HG03342 (cell line): ENCODE data around the gene TRMT11.
A peak's percentile ranks its signal among the peaks of the same experiment; 100 is the strongest.
"Not testable (repeated sequence)": the region's sequence is repeated elsewhere in the genome, so short reads cannot be mapped to it uniquely, and the experiment has no call there.

Experiments
- ATAC-seq: cut with Tn5 transposase; IDR thresholded peaks from one replicate; pipeline ENCODE4 v1.9.1; 2021; ENCODE audit warnings: mild to moderate bottlenecking, moderate library complexity; ENCODE audit not compliant: unreplicated experiment

Gene TRMT11

GRCh38 chr6:126041516-126041915 lies 55.2 kb downstream of the TRMT11 start:
- ATAC-seq = no peak

DNA sequence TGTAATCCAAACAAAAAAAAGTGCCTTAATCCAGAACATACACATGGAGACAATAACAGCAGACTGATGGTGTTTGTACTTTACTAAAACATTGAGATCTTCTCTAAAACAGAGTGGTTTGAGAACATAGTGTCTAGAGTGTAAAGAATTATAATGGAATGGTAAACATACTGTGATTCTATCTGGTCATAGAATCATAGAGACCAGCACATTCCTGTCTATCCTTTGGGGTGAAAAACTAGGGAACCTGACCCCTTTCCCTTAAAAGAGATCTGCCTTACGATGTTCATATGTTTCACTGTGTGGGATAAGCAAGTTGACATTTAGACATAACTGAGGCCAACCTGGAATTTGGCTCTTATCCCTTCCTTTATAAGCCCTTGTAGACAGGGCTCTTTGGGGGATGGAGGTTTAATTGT lies 55.7 kb downstream of the TRMT11 start:
- no peak for ATAC-seq

DNA sequence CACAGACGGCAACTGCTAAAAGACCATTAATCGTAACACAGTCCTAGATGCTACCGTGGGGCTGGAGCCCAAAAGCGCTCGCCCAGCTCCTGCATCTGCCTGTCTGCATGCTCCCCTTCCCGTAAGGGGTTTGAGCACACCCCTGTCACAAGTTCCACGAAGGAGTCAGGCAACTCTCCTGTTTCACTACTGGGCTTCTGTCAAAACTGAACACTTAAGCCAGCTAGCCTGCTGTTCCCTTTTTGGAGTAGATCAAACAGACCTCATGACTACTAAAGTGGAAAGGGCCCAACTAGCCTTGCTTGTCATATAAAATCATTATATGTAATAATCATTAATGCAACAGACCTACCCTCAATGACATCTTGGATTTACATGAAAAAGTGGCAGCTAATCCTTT lies 61.3 kb downstream of the TRMT11 start:
- no peak for ATAC-seq

DNA sequence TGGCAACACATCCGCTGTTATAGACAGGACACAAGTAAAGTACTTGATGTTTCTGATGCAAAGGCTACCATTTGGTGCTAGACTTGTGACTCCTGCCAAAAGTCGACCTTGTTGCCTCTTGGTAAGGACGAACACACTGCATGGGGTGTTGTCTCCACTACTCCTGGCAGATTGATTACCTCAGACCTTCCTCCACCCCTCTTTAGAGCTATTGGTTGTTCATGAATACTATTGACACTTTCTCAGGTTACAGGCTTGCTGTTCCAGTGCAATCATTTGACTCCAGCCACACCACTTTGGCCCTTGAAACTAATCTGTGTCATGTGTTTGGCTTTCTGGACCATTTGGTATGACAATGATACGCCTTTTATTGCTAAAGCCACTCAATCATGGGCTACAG lies 62.3 kb downstream of the TRMT11 start:
- ATAC-seq = no peak

DNA sequence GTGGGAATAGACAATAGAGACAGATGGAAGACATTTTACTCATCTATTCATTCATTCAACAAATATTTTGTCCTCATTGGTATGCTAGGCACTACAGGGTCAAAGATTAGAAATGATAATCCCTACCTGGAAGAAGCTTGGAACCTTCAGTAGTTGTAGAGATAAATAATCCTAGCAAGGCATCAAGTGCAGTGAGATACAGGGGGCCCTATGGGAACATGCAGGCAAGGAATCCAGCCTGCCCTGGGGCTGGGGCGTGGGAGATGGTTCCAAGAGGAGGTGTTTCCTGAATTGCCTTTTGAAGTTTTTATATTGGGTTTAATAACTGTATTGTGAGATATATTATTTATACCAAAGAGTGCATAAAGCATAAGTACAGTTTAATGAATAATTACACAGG lies 64.5 kb downstream of the TRMT11 start:
- ATAC-seq = no peak

DNA sequence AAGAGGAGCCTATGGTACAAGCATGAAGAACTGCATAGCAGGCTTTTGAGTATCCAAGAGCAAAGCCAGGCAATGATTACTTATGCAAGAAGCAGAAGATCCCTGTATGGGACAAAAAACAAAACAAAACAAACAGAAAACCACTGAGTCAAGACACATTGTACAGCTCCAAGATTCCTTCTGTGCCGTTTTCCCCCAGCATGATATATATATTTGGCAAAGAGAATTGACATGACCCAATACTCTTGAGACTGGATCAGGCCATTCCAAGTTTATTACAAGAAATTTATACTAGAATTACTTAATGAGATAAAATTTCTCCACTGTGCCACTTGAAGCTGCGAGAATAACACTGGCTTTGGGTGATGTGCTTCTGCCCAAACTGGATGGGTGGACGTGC lies 65.5 kb downstream of the TRMT11 start:
- no peak for ATAC-seq

DNA sequence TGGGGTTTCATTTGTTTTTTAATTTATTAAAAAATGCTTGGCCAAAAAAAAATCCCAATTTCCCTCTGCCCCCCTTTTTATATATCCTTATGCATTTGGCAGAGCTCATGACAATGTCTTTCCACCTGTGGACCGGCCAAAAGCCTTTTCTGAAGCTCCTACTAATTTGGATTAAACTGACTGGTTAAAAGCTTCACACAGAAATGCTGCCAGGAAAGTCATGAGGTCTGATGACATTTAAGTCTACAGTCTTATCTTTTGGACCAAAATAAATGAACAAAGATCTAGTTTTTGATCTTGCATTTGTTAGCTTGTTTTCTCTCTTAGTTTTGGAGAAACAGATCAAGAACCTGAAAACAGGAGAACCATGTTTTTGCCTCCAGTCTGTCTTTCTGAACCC lies 66.1 kb downstream of the TRMT11 start:
- no peak for ATAC-seq

- no peak for ATAC-seq
These were observed 67.9 kb downstream of the TRMT11 start for GRCh38 chr6:126054258-126054702.

GRCh38 chr6:126054802-126055201 lies 68.5 kb downstream of the TRMT11 start:
- ATAC-seq = no peak

DNA sequence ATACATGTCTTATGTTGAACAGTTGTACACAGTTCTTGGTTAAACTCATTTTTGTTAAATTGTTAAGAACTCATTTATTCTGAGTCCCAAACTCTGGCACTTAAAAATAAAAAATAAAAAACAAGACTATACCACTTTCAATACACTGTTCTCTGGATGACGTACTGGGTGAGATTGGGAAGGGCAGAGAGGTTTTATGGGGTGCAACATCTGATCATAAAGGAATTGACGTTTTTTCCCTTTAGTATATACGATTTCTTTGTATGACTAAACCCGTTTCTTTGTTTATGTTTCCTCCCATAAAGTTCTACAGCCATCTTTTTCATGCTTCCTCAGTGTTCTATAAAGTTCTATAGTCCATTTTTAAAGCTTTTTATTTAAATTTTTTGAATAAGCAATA lies 69.1 kb downstream of the TRMT11 start:
- ATAC-seq = no peak

DNA sequence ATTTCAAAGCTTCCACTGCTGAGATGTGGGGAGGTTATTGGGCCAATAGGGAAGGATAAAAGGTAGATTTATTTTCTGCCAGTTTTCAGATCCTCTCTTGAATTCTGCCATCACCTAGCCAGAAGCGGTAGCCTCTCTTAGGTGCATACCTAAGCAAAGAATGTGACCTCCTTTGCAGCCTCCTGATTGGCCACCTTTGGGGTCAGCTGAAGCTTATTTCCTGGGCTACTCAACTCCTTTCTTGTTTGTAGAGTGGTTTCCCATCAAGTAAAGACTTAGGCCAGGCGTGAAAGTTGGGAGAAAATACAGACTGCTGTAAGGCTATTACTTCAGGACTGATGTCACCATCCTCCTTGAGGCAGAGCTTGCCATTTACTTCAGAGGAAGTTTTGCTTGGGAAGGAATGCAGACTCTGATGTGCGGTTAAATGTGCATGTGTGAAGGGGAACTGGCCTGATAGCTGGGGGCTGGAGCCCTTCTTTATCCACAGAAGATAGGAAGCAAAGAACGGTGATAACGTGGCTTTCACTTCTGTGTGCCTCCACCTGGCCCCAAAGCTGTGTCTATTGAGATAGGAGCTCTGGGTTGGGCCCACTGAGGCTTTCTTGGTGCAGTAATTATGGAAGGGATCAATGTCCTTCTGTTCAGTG lies 70.1 kb downstream of the TRMT11 start:
- no peak for ATAC-seq

DNA sequence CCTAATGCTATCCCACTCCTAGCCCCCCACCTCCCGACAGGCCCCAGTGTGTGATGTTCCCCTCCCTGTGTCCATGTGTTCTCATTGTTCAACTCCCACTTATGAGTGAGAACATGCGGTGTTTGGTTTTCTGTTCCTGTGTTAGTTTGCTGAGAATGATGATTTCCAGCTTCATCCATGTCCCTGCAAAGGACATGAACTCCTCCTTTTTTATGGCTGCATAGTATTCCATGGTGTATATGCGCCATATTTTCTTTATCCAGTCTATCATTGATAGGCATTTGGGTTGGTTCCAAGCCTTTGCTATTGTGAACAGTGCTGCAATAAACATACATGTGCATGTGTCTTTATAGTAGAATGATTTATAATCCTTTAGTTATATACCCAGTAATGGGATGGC lies 71.7 kb downstream of the TRMT11 start:
- ATAC-seq = not testable (repeated sequence)

DNA sequence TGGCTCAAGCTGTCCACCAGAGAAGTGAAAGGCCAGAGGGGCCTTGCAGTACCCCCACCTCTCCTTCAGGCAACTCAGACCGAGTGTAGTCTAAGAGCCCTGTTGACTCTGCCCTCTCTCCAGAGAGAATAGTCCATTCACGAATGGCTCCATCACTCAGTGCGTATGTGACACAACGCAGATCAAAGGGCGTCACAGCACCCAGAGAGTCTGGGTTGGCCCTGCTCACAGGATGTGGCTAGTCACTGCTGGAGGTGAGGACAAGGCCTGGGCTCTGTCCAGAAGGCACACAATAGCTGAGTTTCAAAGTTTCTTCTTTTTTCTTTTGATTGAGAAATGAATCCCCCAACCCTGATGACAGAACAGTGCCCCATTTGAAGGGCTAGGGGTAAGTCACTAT lies 74.1 kb downstream of the TRMT11 start:
- ATAC-seq = no peak

DNA sequence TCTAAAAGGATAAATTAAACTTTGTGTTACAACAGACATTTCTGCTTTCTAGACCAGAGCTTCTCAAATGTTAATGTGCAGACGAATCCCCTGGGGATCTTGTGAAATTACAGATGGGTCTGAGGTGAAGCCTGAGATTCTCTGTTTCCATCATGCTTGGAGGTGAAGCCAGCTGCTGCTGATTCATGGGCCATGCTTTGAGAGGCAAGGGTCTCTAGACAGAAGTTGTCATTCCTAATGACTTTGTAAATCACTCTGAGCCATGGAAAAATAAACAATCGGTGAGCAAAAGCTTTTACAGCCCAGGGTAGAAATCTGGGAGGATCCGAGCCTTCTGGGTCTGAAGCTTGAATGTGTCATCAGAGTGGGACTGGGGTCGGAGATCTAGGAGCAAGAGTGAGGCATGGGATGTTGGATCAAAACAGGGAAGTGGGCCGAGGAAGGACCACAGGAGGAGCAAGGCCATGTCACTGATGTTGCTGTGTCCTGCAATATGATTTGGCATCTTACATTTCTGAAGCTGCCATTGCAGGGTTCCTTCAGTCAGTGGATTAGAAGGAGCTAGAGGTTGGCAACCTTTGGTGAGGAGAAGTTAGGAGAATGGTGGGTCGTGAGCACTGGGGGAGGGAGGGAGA lies 77.3 kb downstream of the TRMT11 start:
- peak; percentile 90 for ATAC-seq

- no peak for ATAC-seq
These were observed 78.0 kb downstream of the TRMT11 start for GRCh38 chr6:126064257-126064747.

GRCh38 chr6:126064748-126065401 lies 78.5 kb downstream of the TRMT11 start:
- no peak for ATAC-seq

DNA sequence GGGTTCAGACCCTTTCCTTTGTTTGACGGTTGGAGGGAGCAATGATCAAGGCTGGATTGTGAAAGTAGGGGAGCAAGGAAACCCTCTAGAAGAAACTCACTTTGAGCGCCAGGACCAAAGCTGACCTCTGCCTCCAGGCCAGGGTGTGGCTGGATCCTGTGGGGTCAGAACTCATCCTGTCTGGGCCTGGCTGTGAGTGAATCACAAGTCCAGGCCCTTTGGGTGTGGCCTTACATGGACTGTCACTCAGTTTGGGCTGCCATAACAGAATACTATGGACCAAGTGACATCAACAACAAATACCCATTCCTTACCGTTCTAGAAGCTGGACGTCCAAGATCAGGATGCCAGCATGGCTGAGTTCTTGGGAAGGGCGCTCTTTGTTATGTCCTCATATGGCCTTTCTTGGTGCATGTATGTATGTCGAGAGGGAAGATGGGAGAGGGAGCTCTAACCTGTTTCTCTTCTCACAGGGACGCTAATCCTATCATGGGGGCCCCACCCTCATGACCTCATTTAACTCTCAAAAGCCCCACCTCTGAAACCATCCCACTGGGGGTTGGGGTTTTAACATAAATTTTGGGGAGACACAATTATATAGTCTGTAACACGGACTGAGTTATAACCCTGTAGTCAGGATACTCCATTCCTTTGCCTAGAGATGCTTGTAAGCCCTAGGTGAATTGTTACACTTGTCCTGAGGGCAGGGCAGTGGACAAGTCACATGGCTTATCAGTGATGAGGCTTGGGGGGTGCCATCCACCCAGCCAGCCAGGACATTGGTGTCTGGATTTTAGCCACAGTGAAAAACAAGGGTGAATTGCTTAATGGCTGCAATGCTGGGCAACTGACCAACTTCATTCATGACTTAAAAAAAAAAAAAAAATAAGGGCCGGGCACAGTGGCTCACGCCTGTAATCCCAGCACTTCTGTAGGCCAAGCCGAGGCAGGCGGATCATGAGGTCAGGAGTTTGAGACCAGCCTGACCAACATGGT lies 80.0 kb downstream of the TRMT11 start:
- no peak for ATAC-seq

- no peak for ATAC-seq
These were observed 80.7 kb downstream of the TRMT11 start for GRCh38 chr6:126067073-126067472.

DNA sequence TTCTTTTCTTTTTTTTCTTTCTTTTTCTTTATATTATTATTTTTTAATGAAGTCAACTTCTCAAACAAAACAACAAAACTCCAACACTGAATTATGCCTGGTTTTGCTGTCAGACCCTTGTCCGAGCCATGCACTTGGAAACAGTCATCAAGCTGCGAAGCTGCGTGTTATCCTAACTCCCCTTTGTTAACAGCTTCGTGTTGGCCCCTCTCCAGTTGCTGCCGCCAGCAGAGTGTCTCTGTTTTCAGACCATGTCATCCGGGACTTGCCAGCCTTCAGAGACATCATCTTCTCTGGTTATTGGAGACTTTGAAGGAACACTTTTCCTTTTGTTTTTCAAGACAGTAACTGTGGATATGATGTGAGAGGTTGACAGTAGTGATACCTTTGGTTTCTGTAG lies 83.1 kb downstream of the TRMT11 start:
- no peak for ATAC-seq

DNA sequence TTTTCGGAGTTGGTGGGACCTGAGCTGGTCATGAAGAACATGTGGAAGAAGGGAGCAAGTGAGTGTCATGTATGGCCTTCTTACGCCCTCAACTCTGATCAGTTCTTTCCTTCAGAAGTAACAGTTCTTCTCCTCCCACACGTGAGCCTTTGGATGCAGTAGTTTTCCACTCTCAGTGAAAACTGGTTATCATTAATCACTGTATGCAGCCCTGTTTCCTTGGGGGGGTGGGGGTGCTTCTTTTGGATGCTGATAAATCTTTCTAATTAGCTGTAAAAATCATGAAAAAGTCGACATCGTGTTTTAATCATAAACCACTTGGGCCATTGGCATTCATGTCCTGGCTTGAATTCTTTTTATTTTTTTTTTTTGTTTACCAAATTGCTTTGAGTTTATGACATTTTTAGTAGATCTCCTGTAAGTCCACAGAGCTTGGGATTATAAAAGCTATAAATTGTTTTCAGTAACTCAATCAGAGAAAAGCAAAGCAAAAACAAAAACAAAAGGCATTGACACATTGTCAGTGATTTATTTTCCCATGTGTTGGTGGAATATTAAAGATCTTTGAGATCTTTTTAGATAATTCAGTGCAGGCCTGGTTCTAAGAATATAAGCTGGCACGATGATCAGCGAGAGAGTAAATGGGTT lies 84.8 kb downstream of the TRMT11 start:
- no peak for ATAC-seq
